T-helper 1 cell treated with Interleukin-12 subunit alpha and Interleukin-12 subunit beta and Interleukin-4 antibody, amounts not matched to agents 30 μg/mL and 1 μg/mL, for 36 hours (primary cell): ENCODE measurements around the gene GOLGA8A.
"Not testable (repeated sequence)": the region's sequence is repeated elsewhere in the genome, so short reads cannot be mapped to it uniquely, and the experiment has no call there.

Experiments used
- H3K27ac Mint-ChIP-seq: one replicate; pipeline ENCODE4 v1.8.0; 2021; ENCODE audit warnings: mild to moderate bottlenecking, mixed read lengths
- H3K27me3 Mint-ChIP-seq: one replicate; pipeline ENCODE4 v1.8.0; 2021; ENCODE audit warnings: low read depth, mixed read lengths
- H3K36me3 Mint-ChIP-seq: one replicate; pipeline ENCODE4 v1.8.0; 2021; ENCODE audit warnings: low read depth, mixed read lengths
- H3K4me1 Mint-ChIP-seq: one replicate; pipeline ENCODE4 v1.8.0; 2021; ENCODE audit warnings: low read depth, mixed read lengths
- H3K4me3 Mint-ChIP-seq: one replicate; pipeline ENCODE4 v1.8.0; 2021; ENCODE audit warnings: mild to moderate bottlenecking, moderate library complexity, mixed read lengths
- H3K9me3 Mint-ChIP-seq: one replicate; pipeline ENCODE4 v1.8.0; 2021; ENCODE audit warnings: mixed read lengths

Gene GOLGA8A

DNA sequence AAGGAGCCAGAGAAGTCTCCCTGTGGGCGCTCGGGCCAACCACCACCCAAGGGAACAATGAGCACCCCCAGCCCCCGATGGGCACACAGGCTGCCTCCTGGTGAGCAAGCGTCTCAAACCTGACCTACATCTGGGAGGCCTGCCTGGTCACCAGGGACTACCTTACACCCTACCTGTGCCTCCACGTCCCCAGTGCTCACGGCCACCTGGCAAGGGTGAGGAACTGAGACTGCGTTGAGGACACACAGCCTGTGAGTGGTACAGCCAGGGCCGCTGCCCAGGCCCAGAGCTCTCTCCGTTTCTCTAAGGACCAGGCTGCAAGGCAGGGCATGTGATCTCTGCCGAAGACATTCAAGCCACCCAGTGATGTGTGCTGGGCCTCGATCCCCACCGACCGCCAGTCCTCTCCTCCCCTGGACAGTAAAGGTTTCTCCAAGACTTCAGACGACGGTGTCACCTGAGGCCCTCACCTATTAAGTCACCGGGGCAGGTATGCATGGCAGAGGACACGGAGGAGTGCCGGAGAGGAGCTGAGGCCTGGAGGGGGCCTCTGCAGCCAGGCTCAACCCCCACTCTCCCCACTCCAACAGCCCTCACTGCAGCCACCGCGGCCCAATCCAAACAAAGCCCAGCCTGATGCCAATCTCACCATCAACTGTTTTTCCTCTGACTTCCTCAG is 2.8 kb downstream of the GOLGA8A start:
- no peaks in the 10 kb centered on the region for H3K9me3 Mint-ChIP-seq
- peaks cover 40% of the 10 kb centered on the region for H3K36me3 Mint-ChIP-seq
- H3K4me1 Mint-ChIP-seq, result peaks cover 35% of the 10 kb centered on the region
- H3K27me3 Mint-ChIP-seq, result peaks cover 1% of the 10 kb centered on the region
- peak overlapping the region; percentile 86 for H3K4me3 Mint-ChIP-seq
- no peak overlapping the region for H3K27ac Mint-ChIP-seq

DNA sequence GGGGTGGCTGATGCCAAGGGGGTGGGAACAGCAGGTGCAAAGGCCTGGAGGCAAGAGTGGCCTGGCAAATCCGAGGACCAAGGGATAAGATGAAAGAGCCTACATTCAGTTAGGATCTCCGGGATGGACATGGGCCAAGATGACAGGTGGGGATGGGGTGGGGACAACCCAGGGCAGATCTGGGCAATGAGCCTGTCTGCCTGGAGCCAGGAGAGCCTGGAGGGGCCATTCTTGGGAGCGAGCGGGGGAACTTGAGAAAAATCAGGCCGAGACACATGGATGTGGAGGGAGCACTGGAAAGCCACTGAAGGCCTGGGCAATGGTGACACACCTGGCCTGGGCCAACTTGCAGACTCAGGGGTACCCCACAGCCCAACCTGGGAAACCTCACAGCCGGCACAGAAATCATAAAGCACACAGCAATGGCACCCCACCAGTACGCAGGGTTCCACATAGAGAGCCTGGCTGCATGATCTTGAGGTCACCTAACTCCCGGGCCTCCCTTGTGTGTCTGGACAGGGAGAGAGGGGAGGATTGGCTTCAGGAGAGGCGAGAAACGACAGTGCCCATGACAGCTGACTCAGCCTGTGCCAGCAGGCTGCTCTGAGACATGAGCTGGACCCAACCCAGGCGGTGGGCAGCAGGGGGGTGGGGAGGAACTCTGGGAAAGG is 3.5 kb downstream of the GOLGA8A start:
- H3K27ac Mint-ChIP-seq, H3K4me3 Mint-ChIP-seq, H3K27me3 Mint-ChIP-seq, H3K9me3 Mint-ChIP-seq: not testable (repeated sequence)
- Mint-ChIP-seq H3K36me3 (peaks cover 44% of the 10 kb centered on the region), H3K4me1 (peaks cover 36% of the 10 kb centered on the region)

DNA sequence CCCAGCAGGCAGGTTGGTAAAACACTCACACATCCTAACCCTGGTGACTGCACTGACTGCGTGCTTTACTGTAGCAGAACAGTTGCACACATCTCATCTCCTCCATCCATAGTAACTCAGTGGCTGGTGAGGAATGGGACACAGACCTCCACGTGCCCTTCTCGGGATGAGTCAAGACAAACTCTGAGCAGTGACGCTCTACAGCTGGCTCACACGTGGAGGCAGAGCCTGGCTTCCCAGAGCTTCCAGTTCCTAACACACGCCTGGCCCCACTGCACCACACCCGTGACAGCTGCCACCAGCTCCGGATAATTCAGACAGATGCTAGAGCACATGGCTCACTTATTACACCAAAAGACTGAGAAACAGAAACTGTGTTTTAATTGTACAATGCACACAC is 7.0 kb downstream of the GOLGA8A start:
- not testable (repeated sequence) for H3K27me3 Mint-ChIP-seq, H3K9me3 Mint-ChIP-seq, H3K4me3 Mint-ChIP-seq, H3K27ac Mint-ChIP-seq
- H3K36me3 Mint-ChIP-seq, result peaks cover 48% of the 10 kb centered on the region
- H3K4me1 Mint-ChIP-seq, result peaks cover 34% of the 10 kb centered on the region

DNA sequence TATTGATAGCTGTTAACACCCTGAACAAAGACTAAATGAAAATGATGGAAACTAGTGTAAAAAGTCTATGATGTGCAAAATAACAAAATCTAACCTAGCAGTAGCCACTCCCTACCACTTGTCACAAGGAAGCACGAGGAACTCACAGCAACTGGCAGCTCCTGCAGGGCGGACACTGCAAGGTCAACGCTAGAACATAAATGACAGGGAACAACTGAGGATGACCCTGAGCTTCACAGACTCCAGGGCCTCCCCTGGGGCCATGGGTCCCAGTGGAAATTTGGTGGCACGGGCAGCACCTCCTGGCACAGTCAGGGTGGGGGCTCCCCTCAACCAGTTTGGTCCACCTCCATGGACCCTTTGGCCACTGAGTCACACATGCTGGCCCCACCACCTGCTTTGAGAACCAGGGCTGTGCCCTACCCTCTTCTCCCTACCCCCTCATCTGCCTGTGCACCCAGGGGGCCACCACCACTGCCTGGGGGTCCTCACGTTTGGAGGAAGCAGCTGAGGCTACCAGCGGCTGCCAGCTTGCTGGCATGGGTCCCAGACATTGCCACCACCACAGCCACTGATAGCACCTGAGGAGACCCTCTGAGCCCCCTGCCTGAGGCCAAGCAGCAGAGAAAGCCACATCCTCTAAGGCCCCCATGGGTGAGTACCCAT is 14.1 kb downstream of the GOLGA8A start:
- not testable (repeated sequence) for H3K4me1 Mint-ChIP-seq, H3K27me3 Mint-ChIP-seq, H3K4me3 Mint-ChIP-seq, H3K9me3 Mint-ChIP-seq, H3K27ac Mint-ChIP-seq
- H3K36me3 Mint-ChIP-seq, result peaks cover 12% of the 10 kb centered on the region

DNA sequence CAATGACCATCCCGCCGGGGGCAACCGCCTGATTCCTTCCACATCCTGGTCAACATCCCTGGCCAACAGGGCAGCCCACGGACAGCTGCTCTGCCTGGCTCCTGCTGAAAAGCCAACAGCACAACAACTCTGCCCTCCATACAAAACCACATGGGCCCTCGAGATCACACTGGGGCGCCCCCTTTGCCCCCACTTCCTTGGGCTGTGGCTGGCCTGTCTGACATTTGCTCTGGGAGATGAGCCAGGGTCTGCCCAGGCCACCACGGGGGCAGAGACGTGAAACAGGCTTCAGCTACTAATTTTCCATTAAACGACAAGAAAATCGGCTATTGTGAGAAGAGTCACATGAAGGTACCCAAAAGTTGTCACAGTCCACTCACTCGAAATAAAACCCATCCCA is 16.7 kb downstream of the GOLGA8A start:
- not testable (repeated sequence) for H3K4me1 Mint-ChIP-seq, H3K9me3 Mint-ChIP-seq, H3K27ac Mint-ChIP-seq, H3K4me3 Mint-ChIP-seq, H3K27me3 Mint-ChIP-seq
- peaks cover 11% of the 10 kb centered on the region for H3K36me3 Mint-ChIP-seq

DNA sequence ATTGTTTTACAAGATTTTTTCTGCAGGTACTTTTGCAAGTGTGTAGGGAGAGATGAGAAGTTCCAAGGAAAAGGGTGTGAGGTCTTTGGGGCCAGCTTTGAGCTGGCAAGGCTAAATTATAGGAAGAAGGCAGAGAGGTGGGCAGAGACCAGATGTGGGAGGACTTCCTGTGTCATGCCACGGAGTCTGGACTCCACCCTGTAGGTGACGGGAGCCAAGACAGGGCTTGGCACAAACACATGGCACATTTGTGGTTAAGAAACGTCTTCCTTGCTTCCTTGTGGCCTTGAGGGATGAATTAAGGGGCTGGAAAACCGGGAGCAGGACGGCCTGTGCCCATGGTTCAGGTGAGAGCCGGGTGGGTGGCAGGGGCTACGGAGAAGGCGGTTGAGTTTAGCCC is 19.2 kb downstream of the GOLGA8A start:
- H3K9me3 Mint-ChIP-seq, H3K36me3 Mint-ChIP-seq, H3K4me1 Mint-ChIP-seq, H3K27me3 Mint-ChIP-seq: not testable (repeated sequence)
- Mint-ChIP-seq H3K4me3 (peak overlapping the region; percentile 19), H3K27ac (peak overlapping the region; percentile 28)

DNA sequence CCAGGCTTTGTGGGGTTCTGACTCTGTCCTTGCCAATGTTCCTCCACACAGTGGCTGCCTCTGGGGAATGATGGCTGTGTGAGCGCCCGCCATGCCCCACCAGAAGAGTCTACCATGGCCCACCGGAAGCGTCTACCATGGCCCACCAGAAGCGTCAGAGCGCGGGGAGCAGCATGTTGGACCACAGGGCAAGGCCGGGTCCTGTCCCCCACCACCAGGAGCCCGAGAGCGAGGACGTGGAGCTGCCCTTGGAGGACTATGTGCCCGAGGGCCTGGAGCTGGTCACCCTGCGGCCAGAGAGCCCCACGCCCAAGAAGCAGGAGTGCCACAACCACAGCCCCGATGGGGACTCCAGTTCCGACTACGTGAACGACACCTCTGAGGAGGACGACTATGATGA is 28.1 kb downstream of the GOLGA8A start:
- not testable (repeated sequence) for H3K27me3 Mint-ChIP-seq, H3K9me3 Mint-ChIP-seq, H3K4me3 Mint-ChIP-seq, H3K4me1 Mint-ChIP-seq, H3K27ac Mint-ChIP-seq, H3K36me3 Mint-ChIP-seq

DNA sequence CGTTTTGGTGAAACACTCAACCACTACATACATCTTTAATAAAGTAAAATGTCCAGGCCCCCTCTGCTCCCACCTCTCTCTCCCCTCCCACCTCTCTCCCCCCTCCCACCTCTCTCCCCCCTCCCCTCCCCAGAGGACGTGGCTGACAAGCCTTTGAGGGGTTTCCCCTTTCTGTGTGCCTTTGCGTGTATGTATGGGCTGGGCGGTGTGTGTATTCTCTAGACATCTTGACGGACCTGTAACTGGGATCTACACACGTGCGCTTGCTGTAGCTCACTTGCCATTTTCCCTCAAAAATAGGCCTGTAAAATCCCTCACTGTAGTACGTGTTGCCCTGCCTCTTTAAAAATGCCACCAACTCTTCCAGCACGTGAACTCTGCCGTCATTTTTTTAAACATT is 28.6 kb downstream of the GOLGA8A start:
- H3K4me1 Mint-ChIP-seq, H3K36me3 Mint-ChIP-seq, H3K9me3 Mint-ChIP-seq, H3K27me3 Mint-ChIP-seq, H3K4me3 Mint-ChIP-seq, H3K27ac Mint-ChIP-seq: not testable (repeated sequence)

DNA sequence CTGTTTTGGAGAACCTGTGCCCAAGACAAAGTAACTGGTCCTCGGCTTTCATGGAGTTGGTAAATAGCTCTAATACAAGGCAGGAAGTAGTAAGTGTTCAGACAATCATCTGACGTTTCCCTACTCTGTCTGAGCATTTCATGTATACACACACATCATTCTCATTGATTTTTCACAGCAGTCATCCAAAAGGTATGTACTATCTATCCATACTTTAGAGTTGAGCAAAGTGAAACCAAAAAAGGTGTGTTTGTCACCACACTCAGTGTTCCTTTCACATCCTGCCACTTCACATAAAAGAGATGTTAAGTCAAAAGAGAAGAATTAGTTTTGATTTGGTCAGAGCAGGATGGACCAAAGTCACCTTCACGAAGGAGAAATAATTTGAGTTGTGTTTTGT is 33.7 kb downstream of the GOLGA8A start:
- not testable (repeated sequence) for H3K27ac Mint-ChIP-seq, H3K4me1 Mint-ChIP-seq, H3K4me3 Mint-ChIP-seq, H3K36me3 Mint-ChIP-seq, H3K9me3 Mint-ChIP-seq, H3K27me3 Mint-ChIP-seq

DNA sequence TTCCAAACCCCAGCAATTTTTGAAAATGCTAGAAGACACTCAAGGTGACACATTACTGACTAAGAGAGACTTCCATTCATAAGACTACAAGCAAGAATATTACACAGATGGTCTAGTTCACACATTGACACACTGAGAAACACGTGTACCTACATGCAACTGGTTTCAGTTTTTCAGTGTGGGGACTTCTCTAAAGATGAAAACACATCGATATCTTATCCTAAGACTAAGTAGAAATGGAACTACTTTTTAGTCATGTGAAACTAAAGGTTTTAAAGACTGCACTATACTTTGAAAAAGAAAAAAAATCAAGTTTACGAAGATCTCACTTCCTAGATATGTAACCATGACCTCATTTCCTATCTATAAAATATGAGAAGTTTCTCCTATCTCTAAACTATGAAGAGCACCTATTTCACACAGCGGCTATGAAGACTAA is 34.4 kb downstream of the GOLGA8A start:
- not testable (repeated sequence) for H3K4me1 Mint-ChIP-seq, H3K9me3 Mint-ChIP-seq, H3K36me3 Mint-ChIP-seq, H3K27me3 Mint-ChIP-seq, H3K27ac Mint-ChIP-seq, H3K4me3 Mint-ChIP-seq

DNA sequence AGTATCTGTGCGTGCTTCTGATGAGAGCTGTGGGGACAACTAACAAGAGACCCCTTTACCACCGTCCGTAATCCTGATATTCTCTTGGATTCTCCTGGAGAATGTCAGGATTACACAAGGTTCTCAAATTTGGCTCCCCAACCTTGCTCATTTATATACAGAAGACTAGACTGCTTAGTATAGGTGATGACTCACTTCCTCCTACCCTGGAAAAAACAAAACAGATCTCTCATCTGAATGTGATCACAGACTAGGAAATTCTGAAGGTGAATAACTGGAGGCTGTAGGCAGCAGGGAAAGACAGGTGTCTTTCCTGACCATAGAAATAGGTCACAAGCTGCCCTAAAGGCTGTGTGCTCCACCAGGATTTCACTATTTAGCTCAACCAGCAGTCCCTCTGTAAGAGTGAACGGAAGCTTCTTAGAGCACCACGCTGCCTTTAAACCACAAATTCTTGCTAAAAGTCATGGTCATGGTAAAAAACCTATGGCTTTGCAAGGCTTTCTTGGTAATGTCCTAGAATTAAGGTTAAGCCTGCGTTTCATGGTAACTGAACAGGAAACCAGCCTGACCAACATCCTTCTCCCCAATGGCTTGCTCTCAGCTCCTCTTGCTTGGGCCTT is 39.9 kb downstream of the GOLGA8A start:
- not testable (repeated sequence) for H3K27ac Mint-ChIP-seq, H3K27me3 Mint-ChIP-seq, H3K9me3 Mint-ChIP-seq, H3K4me3 Mint-ChIP-seq, H3K4me1 Mint-ChIP-seq, H3K36me3 Mint-ChIP-seq

DNA sequence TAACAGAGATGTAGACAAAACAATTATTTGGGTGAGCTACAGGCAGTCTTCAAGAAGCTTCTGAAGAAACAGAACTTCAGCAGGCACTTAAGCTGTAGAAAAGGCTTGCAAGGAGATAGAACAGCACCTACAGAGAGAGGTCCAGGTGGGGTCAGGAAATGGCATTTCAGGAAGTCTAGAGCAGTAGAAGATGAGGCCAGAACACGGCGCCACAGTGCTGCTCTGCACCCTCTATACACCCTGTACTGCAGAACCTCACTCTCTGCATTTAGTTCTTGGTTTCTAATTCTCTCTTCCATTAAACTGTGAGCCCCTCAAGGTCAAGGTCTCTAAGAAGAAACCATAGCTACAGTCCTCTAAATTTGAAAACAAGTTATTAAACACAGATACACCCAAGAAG is 44.6 kb downstream of the GOLGA8A start:
- not testable (repeated sequence) for H3K4me1 Mint-ChIP-seq, H3K27ac Mint-ChIP-seq, H3K27me3 Mint-ChIP-seq, H3K36me3 Mint-ChIP-seq, H3K9me3 Mint-ChIP-seq, H3K4me3 Mint-ChIP-seq

DNA sequence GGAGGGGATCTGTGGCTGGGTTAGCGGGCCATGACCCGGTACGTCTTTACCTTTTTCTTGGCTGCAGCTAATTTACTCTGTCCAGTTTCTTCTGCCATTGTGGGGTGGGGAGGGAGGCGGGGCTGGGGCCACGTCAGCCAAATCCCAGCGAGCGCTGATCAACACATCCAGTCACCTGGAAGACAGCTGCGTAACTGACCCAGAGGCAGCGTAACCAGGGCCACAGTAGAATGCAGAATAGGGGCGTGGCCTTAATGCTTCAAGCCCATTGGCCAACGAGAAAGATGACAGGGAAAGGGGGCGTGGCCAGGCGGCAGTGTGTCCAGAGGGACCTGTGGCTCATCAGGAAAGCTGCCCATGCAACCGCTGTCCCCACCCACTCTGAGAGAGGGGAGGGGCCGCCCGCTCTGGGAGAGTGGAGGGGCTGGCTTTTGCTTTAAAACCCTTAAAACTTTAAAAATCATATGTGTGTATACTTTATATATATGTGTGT is 48.0 kb downstream of the GOLGA8A start:
- not testable (repeated sequence) for H3K27me3 Mint-ChIP-seq

More for the DNA sequence above, 48.0 kb downstream of the GOLGA8A start:
- not testable (repeated sequence) for H3K27ac Mint-ChIP-seq, H3K4me1 Mint-ChIP-seq, H3K9me3 Mint-ChIP-seq, H3K36me3 Mint-ChIP-seq, H3K4me3 Mint-ChIP-seq
